Suppressor macrophage (primary cell): Measurements from ENCODE around the gene DTX4.
"Not testable (repeated sequence)": the region's sequence is repeated elsewhere in the genome, so short reads cannot be mapped to it uniquely, and the experiment has no call there.

Experiments
- DNase-seq, 4 experiments: peaks; one replicate each; pipeline ENCODE4 v3.0.0-alpha.2; 2020 to 2022
- total RNA-seq, 17 experiments: gene quantifications; one replicate each; lab custom pipeline; 2026; ENCODE audit warnings: mixed read lengths in 6 of 17, inconsistent platforms in 3 of 17; lab: John Stamatoyannopoulos, UW

The DTX4 gene
- total RNA-seq: 31.7 to 108 (median 47.3) reads per million in 17 experiments

DNA sequence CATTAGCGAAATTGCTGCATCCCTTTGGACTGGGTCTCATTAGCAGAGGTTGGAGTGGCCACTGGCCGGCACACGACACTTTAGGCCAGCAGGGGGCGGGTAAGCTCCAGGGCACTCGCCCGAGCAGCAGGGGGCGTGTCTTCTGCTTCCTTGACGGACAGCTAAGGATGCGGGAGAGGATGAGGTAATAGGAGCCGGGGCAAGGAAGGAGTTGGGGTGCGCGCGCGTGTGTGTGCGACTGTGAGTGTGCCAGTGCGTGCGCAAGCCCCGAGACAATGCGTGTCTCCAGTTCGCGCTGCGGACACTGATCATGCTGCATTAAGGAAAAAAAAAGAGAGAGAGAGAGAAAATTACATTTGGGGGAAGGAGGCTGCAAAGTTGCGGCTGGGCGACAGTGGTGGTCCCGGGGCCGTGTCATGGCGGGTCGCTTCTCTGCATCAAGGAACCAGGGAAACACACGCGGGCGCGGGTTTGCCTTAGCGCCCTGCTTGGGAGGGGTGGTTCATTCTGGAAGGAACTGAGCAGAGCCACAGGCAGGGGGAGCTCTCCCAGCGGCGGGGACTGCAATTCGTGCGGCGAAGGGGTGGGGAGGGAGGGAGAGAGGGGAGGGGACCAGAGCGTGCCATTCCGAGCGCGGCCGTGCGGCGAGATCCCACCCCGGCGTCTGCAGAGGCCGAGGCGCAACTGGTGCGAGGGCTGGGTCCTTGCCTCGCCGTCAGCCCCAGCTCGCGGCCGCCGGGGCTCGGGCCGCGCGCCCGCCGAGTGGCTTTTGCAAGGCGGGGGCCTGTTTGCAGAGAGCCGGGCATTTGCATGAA, at the start of gene DTX4:
DTX4 (plus strand) TSS at position 625 of the 815 bp plus-strand sequence. CDS start 464 bp downstream, outside the sequence.
- DNase-seq: peak; percentile 94 to 97 (median 96)

DNA sequence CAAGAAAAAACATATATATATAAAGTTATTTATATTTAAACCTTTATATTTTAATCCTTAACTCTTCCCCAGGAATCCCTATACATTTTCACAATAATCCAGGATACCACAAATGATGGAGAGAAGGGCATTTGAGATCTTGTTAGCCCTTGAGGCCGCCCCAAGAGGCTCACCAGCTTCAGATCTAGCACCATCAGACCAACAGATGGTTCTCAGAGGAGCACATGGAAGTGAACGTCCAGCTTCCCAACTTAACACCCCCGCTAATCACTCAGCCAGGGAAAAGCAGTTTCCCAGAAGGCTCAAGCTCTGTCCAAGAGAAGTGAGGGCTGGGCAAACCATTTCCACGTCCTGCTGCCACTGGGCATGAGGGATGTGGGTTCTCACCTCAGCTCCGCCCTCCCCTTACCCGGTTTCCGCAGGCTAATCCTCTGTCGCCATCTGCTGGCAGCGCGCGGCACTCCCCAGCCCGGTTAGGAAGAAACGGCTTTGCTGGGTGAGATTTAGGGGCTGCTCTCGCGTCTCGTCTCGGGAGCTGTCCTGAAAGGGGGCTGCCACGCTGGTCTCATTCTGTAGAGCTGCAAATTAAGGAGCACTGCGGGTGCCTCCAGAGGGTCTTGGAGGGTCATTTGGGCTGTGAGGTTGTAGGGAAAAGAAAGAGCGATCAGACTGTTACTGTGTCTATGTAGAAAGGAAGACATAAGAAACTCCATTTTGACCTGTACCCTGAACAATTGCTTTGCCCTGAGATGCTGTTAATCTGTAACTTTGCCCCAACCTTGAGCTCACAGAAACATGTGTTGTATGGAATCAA, 36.1 kb upstream of the DTX4 start:
- peak; percentile 81 to 90 (median 82) for DNase-seq

GRCh38 chr11:59136551-59136950, 35.4 kb upstream of the DTX4 start:
- not testable (repeated sequence) for DNase-seq

GRCh38 chr11:59137190-59137589, 34.7 kb upstream of the DTX4 start:
- no peak for DNase-seq

DNA sequence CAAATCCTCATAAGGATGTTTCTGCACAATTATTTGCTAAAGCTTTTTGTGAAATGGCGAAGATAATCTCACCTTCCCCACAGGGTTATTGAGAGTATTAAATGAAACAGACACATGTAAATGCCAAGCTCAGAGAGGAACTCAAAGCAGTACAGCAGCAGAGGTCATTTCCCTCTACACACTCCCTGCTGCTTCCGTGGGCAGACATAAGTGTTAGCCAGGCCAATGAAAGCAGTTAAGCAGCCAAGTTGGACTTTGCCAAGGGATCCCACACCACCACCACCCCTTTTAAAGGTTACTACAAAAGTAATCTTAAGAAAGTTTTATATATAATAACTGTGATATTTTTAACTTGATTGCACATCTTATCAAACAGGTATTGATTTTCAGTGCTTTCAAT, 33.3 kb upstream of the DTX4 start:
- peak in 3 of 4 experiments; percentile 18 to 41 (median 20) for DNase-seq

- DNase-seq: no peak
These were observed 30.7 kb upstream of the DTX4 start for GRCh38 chr11:59141191-59141590.

GRCh38 chr11:59141673-59142460, 30.1 kb upstream of the DTX4 start:
- DNase-seq: no peak

DNA sequence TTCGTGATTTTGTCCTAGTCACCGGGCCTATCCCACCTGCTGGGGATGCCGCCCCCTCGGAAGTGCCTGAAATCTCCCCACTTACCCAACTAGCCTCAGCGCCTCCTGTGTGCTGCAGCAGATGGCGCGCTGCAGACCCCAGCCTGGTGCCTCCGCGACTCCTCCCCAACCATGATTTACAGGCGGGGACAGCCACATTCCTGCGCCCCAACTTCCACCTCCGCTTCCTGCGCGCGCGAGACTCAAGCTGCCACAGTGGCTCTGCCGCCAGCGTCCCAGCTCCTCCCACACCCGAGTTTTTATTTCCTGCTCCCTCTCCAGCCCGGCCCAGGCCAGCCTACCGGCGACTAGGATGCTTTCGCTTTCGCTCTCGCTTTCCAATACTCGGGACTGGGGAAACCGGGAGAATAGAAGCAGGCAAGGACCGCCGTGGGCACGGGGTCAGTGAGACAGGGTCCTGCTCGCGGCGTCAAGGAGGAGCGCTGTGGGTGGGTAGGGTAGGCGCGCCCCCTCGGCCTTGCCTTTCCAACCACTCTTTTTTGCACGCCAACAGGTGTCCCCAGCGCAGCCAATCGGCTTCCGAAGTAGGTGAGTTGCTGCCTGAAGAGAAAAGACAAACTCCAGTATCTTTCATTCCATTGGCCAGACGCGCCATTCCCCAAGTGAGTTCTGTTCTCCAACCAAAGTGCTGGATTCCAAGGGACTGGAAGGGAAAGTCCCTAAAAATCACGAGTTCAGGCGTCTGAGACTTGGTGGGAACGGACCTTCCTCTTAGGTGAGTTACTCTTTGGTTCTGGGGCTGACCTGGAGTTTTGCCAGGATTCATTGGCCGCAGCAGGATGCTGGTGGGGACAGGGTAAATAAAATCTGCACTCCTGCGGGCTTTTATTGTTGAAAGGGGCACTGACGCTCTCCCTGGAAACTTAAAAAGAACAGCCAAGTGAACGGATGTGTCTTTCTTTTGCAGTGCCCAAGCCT, 29.1 kb upstream of the DTX4 start, which contains the start of gene FAM111A:
FAM111A (plus strand) TSS at position 327 of the 978 bp plus-strand sequence. CDS start 6,017 bp downstream, outside the sequence.
- DNase-seq: peak; percentile 90 to 95 (median 94)

GRCh38 chr11:59144096-59144495, 27.8 kb upstream of the DTX4 start:
- no peak for DNase-seq

GRCh38 chr11:59144579-59145345, 27.2 kb upstream of the DTX4 start:
- peak; percentile 88 to 93 (median 92) for DNase-seq

- DNase-seq: peak; percentile 62 to 93 (median 83)
These were observed 26.4 kb upstream of the DTX4 start for GRCh38 chr11:59145534-59145933.

DNA sequence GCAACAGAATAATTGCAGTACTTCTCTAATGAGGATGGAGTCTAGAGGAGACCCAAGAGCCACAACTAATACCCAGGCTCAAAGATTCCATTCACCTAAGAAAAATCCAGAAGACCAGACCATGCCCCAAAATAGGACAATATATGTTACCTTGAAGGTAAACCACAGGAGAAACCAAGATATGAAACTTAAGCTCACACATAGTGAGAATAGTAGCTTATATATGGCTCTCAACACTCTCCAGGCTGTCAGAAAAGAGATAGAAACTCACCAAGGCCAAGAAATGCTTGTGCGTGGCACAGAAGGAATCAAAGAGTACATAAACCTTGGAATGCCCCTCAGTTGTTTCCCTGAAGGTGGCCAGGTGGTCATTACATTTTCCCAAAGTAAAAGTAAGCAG, 20.2 kb upstream of the DTX4 start:
- no peak for DNase-seq

DNA sequence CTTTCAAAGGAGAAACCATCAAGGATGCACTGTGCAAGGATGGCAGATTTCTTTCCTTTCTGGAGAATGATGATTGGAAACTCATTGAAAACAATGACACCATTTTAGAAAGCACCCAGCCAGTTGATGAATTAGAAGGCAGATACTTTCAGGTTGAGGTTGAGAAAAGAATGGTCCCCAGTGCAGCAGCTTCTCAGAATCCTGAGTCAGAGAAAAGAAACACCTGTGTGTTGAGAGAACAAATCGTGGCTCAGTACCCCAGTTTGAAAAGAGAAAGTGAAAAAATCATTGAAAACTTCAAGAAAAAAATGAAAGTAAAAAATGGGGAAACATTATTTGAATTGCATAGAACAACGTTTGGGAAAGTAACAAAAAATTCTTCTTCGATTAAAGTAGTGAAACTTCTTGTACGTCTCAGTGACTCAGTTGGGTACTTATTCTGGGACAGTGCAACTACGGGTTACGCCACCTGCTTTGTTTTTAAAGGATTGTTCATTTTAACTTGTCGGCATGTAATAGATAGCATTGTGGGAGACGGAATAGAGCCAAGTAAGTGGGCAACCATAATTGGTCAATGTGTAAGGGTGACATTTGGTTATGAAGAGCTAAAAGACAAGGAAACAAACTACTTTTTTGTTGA, 19.5 kb upstream of the DTX4 start:
- no peak for DNase-seq

DNA sequence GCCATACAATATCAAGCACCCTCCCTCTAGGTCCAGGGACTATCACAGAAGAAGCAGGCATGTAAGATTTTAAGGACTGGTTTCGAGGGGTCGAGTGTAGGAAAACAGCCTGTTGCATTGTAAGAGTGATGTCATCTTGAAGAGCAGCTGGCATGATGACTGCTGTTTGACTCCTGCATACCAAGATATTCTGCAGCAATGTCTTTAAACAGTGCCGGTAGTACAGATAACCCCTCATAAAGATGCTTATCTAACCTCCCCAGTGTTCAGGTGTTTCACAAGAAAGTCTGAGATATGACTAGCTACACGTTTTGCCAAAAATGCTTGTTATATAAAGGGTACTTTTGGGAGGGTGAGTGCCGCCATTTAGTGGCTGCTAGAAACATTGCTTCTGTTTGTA, 17.3 kb upstream of the DTX4 start:
- no peak for DNase-seq

DNA sequence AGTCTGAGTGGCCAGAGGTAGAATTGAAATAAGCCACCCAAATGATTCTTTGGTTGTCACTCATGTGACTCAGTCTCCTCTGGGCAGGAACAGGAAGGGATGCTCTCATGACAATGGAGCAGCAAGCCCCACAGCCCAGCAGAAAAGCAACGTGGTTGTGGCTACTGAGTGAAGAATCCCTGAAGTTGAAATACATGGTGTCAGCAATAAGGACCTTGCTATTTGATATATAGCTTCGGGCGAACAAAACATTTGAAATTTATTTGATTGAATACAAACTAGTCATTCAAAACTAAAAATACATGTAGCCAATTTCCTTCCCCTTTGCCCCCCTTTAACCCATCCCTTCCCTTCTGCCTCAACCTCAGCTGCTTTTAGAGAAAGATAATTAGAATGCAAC, 14.5 kb upstream of the DTX4 start:
- DNase-seq: peak in 3 of 4 experiments; percentile 22 to 25 (median 22)

DNA sequence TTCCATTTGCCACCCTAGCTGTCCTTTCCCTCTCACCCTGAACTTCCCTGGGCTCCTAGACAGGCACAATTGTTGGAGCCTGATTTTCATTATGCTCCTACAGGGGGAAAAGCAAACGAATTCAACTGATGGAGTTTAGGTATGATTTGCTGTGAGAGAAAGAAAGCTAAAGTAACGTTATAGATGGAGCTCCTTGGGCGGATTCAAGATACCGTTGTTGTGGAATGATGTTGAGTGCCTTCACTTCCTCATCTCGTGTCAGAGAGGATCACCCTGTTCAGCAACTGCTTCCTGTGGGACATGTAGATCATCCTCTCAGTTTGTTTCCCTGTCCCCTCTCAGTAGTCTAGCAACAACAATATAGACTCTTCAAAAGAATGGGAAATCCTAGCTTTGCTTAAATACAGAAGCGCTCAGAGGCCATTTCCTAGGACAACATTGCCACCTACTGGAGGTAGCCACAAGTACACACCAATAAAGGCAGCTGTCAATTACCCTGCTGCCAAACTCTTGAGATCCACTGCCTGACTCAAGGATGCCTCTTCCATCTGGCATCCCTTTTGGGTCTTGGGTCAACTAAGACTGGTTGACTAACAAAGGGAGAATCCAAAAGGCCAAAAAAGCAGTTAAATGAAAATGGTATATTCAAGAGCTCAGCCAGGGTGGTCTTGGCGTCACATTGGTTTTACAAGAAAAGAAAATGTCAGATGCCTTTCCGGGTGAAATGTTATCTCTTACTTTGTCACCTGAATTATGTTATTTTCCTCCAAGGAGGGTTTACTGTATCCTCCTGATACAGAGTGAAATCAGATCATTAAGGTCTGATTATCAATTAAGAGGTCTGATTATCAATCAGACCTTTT, 13.5 kb upstream of the DTX4 start:
- DNase-seq: peak; percentile 82 to 89 (median 86)

- no peak for DNase-seq
These were observed 7.9 kb upstream of the DTX4 start for GRCh38 chr11:59164028-59164427.

DNA sequence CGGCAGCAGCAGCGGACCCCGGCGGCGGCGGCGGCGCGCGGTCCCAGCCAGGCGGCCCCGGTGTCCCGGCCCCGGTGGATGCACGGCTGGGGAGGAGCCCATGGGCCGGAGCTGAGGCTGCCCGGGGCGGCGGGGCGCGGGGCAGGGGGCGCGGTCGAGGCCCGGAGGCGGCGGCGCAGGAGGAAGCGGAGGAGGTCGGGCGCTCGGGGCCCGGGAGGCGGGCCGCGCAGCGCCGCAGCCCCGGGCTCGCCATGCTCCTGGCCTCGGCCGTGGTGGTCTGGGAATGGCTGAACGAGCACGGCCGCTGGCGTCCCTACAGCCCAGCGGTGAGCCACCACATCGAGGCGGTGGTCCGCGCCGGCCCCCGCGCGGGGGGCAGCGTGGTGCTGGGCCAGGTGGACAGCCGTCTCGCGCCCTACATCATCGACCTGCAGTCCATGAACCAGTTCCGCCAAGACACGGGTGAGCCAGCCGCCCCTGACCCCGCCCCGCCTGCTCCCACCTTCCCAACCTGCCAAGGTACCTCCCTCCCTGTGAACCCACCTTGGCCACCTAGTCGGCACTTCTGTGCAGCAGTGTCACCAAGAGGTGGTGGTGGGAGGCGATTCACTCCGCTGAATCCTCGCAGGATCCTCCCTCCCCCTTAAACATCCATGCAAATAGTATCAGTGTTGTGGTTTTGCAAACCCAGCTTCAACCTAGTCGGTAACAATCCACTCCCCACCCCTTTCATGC, 580 bp downstream of the DTX4 start:
- DNase-seq: peak; percentile 27 to 71 (median 50)
